ENCODE data around the gene ATP1A2.

The ATP1A2 gene

GRCh38 chr1:160115545-160116282 lies at the start of gene ATP1A2:
Gene ATP1A2 (plus strand): TSS chr1:160115759. CDS start chr1:160115862, 103 bp downstream.
- no peak for DNase-seq (ENCODE audit: low read depth in 1 of 2, low spot score in 1 of 2)

DNA sequence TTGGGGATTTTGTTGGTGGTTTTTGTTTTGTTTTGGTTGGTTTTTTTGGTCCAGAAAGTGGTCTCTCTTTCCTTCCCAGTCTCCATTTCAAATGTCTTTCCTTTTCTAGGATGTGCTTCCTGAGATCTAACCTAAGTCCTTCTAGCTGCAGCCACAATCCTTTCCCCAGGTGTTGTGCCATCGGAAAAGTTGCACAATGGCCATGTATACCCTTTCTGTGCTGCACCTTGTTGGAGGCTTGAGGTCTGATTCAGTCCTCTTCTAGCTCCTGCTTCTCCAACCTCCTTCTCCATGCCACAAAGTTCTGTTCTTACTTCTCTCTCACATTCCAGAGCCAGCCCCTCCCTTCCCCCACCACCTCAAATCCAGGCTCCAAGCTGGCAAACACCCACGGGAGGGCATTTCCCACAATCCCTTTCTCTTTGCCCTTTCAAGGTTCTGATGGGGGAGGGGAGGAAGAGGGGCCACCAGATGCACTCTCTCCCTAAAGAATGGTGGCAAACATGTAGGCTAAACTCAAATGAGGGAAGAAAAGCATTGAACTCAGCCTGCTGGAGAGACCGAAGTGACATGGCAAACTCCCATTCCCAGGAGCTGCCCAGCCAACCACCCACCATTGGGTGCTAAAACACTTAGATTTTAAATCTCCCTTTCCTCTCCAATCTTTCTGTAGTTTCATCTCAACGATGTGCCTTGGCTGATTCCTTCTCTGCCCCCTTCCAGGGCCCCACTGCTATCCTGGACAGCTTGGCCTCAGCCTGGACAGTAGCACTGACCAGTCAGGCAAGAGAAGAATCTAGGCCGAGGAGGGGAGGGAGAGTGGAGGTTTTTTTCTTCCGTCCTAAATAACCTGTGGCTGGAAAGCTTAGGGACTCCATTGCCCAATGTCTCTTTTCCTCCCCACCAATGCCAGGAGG lies 48.5 kb upstream of the ATP1A2 start:
- DNase-seq (ENCODE audit: low read depth in 1 of 2, low spot score in 1 of 2), result no peak

DNA sequence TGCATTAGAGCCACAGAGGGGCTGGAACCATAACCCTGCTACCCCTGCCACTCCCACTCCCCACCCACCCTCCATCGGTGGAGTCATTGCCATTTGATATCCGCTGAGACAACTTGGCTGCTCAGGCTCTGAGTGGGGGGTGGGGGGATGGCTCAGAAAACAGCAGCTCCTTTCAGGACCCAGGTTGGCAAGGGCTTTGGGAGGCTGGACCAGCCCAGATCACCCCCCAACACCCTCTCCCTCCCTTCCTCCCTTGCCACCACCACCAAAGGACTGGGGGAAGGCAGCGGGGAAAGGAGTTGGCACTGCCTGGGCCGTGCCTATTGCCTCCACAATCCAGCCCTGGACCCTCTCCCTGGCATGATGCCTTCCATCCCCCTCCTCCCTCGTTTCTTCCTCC lies 47.3 kb upstream of the ATP1A2 start:
- DNase-seq (ENCODE audit: low read depth in 1 of 2, low spot score in 1 of 2), result no peak

DNA sequence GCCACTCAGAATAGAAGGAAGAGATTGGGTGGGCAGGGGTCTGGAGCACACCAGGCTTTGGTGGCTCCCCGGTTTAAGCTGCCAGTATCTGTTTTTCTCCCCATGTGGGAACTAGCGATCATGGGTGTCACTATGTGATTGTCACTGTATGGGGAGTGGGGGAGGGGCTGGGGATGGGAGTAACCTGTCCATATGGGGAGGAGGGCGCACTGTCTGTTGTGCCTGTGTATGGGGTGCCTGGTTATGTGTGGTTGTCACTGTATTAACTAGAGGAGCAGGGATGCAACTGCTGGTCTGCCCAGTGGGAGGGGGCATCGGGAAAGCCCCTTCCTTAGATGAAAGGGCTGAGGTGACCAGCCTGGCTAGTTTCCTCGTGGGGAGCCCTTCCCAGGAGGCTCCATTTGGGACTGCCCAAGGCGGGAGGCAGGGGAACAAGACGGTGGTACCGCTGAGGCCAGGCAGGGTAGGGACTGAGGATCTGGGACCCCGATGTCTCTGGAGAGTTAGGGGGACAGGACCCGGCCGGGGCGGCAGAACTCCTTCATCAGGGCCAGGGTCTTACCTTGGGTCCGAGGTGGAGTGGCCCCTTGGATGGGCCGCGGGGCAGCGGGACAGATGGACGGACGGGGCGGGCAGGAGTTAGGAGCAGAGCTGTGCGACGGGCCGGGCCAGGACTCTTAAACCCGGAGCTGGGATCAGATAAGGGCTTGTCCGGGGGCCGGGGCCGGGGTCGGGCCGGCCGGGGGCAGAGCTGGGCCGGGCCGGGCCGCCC lies 45.9 kb upstream of the ATP1A2 start, which contains the start of gene KCNJ10:
Gene KCNJ10 (minus strand): TSS at position 701 of the 772 bp plus-strand sequence. CDS start 27,628 bp downstream, outside the sequence.
- DNase-seq (ENCODE audit: low read depth in 1 of 2, low spot score in 1 of 2), result no peak

GRCh38 chr1:160070243-160071163 lies 45.1 kb upstream of the ATP1A2 start:
- peak; percentile 39 to 45 for DNase-seq (ENCODE audit: low read depth in 1 of 2, low spot score in 1 of 2)

DNA sequence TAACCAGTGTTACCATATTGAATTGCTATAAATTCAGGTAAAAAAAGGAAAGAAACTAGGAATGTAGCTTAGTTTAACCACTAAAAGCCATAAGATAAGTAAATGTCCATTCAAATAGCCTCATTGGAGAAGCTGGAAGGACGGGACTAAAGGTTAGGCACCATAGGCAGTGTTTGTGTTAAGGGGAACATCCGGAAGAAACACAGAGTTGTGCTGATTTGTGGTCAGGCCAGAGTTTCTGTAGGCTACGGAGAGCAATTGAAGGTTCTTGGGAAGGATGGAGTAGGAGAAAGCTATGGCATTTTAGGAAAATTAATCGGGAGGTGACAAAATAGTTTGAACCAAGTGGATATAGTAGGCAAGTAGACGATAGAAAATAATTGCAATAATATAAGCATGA lies 44.3 kb upstream of the ATP1A2 start:
- no peak for DNase-seq (ENCODE audit: low read depth in 1 of 2, low spot score in 1 of 2)

GRCh38 chr1:160074865-160075264 lies 40.7 kb upstream of the ATP1A2 start:
- no peak for DNase-seq (ENCODE audit: low read depth in 1 of 2, low spot score in 1 of 2)

GRCh38 chr1:160075836-160076235 lies 39.7 kb upstream of the ATP1A2 start:
- DNase-seq (ENCODE audit: low read depth in 1 of 2, low spot score in 1 of 2), result no peak

DNA sequence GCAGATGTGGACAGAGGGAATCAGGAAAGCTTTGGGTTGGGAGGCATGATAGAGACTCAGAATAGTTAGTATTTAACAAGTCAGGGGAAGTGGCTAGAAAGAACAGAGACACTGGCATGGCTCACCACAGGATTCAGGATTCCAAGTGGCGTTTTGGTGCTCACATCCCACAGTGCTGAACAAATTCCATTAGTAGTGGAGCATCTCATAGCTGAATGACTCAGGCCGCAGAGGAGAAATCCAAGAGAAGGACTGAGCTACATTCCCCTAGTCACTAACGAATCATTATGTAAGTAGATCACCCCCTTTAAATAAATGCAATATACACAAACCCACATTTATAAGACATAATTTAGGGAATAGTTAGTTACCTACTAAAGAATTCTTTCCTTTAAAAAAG lies 39.3 kb upstream of the ATP1A2 start:
- DNase-seq (ENCODE audit: low read depth in 1 of 2, low spot score in 1 of 2), result no peak

DNA sequence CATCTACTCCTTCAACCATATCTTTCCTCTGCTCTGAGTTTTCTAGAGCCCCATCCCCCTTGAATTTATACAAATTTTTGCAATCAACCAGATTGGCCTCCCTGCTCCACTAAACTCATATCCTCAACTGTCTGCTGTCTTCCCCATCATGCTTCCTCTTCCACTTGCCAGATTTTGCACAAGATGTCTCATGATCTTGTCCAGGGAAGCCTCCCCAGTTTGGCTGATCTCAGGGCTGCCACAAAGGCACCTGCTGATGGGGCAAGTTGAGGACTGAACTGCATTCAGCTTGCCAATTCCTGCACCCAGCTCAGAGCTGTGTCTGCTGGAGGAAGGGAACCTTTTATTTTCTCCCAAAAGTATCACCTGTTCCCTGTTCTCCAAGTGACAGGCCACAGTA lies 38.1 kb upstream of the ATP1A2 start:
- no peak for DNase-seq (ENCODE audit: low read depth in 1 of 2, low spot score in 1 of 2)

GRCh38 chr1:160078512-160079195 lies 36.9 kb upstream of the ATP1A2 start:
- DNase-seq (ENCODE audit: low read depth in 1 of 2, low spot score in 1 of 2), result no peak

DNA sequence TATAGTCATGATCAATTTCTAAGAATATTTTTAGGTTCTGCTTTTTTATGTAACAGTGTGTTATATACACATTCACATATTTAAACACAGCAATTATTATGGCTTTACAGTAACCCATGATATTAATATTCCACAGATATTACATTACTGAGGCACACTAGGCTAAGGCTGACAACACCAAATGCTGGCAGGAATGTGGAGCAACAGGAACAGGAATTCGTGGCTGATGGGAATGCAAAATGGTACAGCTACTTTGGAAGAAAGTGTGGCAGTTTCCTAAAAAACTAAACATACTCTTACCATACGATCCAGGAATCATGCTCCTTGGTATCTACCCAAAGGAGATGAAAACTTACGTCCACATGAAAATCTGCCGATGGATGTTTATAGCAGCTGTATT lies 36.1 kb upstream of the ATP1A2 start:
- no peak for DNase-seq (ENCODE audit: low read depth in 1 of 2, low spot score in 1 of 2)

DNA sequence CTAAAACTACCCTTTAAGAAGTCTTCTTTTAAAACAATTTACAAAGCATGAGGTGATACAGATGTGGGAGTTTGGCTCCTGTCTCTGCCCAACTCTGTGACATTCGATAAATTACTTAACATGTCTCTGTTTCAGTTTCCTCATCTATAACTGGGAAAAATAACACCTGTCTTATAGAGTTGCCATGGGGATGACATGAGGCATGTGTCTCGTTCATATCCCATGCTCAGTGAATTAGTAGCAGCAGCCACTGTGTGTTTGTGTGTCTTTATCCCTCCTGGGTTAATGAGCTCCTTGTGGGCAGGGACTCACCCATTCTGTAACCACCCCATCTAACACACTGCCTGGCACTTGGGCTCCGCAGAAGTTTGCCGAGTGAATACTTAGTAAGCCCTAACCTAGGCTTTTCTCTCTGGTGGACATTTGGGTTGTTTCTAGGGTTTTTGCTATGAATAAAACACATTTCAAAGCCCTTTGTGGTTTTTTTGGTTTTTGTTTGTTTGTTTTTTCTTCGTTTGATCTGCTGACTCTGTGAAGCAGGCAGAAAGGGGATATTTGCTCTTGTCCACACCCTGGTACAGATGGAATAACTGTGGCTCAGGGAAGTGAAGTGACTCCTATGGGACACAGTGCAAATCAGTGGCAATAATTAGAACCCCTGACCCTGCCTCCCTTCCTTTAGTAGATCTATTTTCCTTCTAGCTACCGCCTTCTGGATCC lies 35.0 kb upstream of the ATP1A2 start:
- no peak for DNase-seq (ENCODE audit: low read depth in 1 of 2, low spot score in 1 of 2)

GRCh38 chr1:160081261-160081936 lies 34.2 kb upstream of the ATP1A2 start, which contains the start of gene KCNJ9:
Gene KCNJ9 (plus strand): TSS chr1:160081538. CDS start chr1:160084031, 2,493 bp downstream.
- DNase-seq (ENCODE audit: low read depth in 1 of 2, low spot score in 1 of 2), result no peak

GRCh38 chr1:160082487-160082886 lies 33.1 kb upstream of the ATP1A2 start:
- no peak for DNase-seq (ENCODE audit: low read depth in 1 of 2, low spot score in 1 of 2)

DNA sequence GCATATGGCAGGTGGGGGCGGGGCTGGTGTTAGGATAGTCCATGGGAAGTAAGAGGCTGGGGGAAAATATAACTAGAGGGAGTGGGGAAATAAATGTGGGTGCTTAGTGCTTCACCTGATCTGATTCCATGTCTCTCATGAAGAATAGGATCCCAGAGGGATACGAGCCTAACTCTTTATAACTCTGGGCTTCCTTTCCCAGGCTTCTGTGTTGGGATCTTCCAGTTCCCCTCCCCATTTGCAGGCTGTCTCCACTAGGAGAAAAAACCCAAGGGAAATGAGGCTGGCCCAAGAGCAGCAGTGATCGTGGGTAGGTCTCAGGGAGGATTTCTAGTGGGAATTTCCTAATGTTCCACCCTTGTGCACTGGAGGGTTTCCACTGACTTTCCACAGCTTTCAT lies 32.6 kb upstream of the ATP1A2 start:
- DNase-seq (ENCODE audit: low read depth in 1 of 2, low spot score in 1 of 2), result no peak

DNA sequence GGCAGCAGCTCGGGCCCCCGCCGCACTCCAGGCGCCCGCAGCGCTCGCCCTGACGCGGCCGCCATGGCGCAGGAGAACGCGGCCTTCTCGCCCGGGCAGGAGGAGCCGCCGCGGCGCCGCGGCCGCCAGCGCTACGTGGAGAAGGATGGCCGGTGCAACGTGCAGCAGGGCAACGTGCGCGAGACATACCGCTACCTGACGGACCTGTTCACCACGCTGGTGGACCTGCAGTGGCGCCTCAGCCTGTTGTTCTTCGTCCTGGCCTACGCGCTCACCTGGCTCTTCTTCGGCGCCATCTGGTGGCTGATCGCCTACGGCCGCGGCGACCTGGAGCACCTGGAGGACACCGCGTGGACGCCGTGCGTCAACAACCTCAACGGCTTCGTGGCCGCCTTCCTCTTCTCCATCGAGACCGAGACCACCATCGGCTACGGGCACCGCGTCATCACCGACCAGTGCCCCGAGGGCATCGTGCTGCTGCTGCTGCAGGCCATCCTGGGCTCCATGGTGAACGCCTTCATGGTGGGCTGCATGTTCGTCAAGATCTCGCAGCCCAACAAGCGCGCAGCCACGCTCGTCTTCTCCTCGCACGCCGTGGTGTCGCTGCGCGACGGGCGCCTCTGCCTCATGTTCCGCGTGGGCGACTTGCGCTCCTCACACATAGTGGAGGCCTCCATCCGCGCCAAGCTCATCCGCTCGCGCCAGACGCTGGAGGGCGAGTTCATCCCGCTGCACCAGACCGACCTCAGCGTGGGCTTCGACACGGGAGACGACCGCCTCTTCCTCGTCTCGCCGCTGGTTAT lies 31.4 kb upstream of the ATP1A2 start:
- peak; percentile 60 to 67 for DNase-seq (ENCODE audit: low read depth in 1 of 2, low spot score in 1 of 2)

Data from activated T-helper 1 cell treated with anti-CD3 and anti-CD28 coated beads, Interleukin-2, amount 50 U/mL, for 16 hours (primary cell).